Retinal pigment epithelial cell (primary cell): Measurements from ENCODE around the gene TTLL5.

ENCODE experiments used
- DNase-seq: peaks from one replicate; pipeline ENCODE4 v3.0.0-alpha.2; 2010; ENCODE audit warnings: low read depth
- H3K4me3 ChIP-seq: 2 replicates; pipeline ENCODE4 v1.5.1; 2011; ENCODE audit warnings: mild to moderate bottlenecking, low read length, control low read depth, moderate library complexity
- TF ChIP-seq, protein P1 (sequence below): conservative IDR thresholded peaks from 2 replicates; pipeline ENCODE4 v1.5.1; 2011; ENCODE audit warnings: low read depth, low read length, control low read depth, inconsistent platforms

The TTLL5 gene

DNA sequence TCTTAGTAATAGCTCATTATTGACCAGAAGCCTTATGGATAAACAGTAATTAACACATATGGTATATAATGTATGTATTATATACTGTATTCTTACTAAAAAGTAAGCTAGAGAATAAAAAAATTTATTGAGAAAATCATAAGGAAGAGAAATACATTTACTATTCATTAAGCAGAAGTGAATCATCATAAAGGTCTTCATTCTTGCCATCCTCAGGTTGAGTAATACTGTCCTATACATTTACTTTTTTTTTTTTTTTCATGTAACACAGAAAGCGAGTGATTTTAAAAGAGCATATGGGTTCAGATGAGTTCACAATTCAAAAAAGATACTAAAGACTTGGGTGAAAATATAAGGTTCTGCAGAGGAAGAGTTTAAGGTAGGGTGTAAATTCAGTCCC lies 168.3 kb downstream of the TTLL5 start:
- no peak for DNase-seq
- H3K4me3 ChIP-seq, result no peak overlapping the region
- TF ChIP-seq, protein P1, sequence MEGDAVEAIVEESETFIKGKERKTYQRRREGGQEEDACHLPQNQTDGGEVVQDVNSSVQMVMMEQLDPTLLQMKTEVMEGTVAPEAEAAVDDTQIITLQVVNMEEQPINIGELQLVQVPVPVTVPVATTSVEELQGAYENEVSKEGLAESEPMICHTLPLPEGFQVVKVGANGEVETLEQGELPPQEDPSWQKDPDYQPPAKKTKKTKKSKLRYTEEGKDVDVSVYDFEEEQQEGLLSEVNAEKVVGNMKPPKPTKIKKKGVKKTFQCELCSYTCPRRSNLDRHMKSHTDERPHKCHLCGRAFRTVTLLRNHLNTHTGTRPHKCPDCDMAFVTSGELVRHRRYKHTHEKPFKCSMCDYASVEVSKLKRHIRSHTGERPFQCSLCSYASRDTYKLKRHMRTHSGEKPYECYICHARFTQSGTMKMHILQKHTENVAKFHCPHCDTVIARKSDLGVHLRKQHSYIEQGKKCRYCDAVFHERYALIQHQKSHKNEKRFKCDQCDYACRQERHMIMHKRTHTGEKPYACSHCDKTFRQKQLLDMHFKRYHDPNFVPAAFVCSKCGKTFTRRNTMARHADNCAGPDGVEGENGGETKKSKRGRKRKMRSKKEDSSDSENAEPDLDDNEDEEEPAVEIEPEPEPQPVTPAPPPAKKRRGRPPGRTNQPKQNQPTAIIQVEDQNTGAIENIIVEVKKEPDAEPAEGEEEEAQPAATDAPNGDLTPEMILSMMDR, result no peak

DNA sequence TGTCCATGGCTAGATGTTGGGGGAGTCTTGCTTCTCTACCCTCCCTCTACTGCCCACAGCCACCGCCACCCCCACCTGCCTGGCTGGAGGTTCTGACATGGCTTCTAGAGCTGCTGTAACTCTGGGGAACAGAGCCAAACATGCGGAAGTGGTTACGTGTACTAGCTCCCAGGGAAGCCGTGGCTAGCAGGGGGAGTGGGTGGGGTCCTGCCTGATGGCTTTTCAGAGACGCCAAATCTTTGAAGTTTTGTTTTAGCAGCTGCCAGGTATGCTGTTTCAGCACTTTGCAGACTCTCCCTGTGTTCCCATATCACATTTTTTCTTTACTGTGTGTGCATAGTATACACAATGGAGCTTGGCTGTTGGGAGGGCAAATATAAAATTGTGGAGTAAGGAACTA lies 170.4 kb downstream of the TTLL5 start:
- DNase-seq, result no peak
- H3K4me3 ChIP-seq, result no peak overlapping the region
- TF ChIP-seq, protein P1, result no peak

DNA sequence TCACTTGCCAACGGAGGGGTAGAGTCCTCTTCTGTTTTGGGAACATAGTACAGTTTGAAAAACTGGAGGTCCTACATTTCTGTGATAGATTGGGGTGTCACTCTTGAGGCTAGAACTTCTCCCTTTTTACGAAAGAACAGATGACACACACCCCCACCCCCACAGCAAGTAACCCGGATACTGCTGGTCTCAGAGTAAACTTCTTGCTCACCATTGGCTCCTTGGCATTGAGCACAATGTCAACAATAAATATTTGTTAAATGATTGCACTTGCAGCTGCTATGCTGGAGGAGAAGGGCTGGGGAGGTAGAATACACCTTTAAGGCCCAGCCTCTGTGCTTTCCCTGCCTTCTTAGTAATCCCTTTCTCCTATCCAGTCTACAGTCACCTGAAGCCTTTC lies 170.9 kb downstream of the TTLL5 start:
- TF ChIP-seq, protein P1, result no peak
- H3K4me3 ChIP-seq, result no peak overlapping the region

DNA sequence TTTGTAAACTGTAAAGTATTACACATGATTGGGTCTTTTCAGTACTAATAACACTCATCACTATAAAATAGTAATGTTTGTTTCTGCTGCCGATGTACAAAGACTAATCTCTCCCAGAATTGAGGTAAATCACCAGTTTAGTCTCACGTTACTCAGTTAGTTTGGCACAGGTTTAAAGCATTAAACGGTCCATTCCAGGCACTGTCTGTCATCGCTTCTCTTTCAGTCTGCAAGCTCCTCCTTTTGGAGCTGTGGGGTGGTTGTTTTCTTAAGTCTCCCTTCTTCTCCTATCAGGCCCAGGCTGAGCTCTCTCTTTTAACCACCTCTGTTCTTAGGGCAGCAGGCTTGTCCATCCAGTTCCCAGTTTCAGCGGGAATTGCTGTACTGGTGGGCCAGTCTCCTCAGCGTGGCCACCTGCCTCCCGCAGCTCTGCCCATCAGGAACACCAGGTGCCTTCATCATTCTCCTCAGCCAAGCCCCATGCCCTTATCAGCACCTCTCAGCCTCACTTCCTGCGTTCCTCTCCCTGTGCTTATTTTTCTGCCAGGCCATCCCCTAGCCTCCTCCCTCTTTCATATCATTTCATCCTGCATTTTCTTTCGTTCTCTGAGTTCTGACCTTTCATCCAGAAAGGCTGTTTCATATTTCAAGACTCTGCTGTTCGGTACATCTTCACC lies 171.7 kb downstream of the TTLL5 start:
- TF ChIP-seq, protein P1, result no peak
- no peak overlapping the region for H3K4me3 ChIP-seq
- DNase-seq, result peak; percentile 46

More for the DNA sequence above, 170.9 kb downstream of the TTLL5 start:
- no peak for DNase-seq

DNA sequence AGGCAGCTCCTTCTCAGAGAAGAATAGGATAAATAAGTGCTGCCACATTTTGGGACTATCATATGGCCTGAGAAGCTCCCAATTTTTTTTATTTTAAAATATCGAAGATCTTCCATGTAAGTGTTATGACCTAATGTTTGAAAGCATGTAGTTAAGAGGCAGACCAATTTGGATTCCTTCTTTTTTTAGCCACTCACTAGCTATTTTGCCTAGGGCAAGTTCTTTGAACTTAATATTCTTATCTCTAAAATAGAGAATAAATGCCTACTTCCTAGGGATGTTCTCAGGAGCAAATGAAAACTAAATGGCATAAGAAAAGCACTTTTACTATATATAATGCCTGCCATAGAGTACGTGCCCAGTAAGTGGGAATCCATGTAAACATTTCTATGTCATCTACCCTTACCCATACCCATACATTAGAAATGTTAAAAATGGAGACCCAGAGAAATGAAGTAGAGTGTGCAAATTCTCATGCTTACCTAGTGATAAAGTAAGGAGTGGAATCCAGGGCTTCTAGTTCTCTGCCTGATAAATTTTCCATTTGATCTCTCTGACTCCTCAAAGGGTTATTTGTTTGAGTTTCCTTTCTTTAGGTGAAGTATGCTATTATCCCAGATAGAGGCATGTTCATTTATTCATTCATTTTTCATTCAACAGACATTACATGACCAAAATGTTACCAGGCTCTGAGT lies 172.4 kb downstream of the TTLL5 start:
- TF ChIP-seq, protein P1, result no peak
- no peak for DNase-seq
- no peak overlapping the region for H3K4me3 ChIP-seq

DNA sequence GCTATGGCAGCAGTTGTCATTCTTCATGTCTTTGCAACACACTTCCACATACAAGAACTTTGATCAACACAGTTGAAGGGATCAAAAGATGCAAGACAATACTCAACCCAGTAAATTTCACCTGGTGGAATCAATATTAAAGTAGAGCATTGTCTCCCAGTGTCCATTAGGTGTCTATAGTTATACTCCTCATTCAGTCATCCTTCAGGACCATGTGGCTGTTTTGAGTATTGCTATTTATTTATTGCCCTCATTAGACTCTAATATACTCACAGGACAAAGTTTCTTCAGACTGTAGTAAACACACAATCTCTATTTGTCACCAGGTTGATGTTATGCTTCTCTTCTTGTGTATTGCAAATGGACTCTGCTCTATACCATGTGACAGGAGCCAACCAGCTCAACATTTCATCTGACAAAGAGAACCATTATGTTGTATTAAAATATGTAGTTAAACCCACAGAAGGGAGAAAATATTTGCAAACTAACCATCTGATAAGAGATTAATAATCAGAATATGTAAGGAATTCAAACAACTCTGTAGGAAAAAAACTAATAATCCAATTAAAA lies 174.2 kb downstream of the TTLL5 start:
- TF ChIP-seq, protein P1, result no peak
- H3K4me3 ChIP-seq, result no peak overlapping the region
- peak; percentile 57 for DNase-seq
